Astrocyte (in vitro differentiated cells and primary cell): ENCODE data around the gene SERPINE1. TPM values are rescaled to one million over a fixed set of nuclear protein-coding genes. Genes with fewer than 3 reads are reported as not detected.

Experiments
- DNase-seq: peaks from one replicate; pipeline ENCODE4 v3.0.0-alpha.2; 2010; ENCODE audit warnings: low read depth
- FAIRE-seq: peaks from 2 replicates; lab custom pipeline; 2011; peaks lifted over from hg19 to GRCh38; lab: Jason Lieb, UNC
- H2AFZ ChIP-seq: 2 replicates; pipeline ENCODE4 v1.6.0; 2012; ENCODE audit warnings: low read depth, low read length, inconsistent platforms
- H3K27ac ChIP-seq: 2 replicates; pipeline ENCODE4 v1.5.1; 2011; ENCODE audit warnings: low read depth, low read length, inconsistent platforms
- H3K27me3 ChIP-seq: 2 replicates; pipeline ENCODE4 v1.6.0; 2011; ENCODE audit warnings: low read length, inconsistent platforms; ENCODE audit not compliant: insufficient read depth
- H3K36me3 ChIP-seq: 2 replicates; pipeline ENCODE4 v1.5.1; 2011; ENCODE audit warnings: low read length, inconsistent platforms; ENCODE audit not compliant: insufficient read depth
- H3K4me1 ChIP-seq: 2 replicates; pipeline ENCODE4 v1.5.1; 2011; ENCODE audit warnings: low read length, inconsistent platforms; ENCODE audit not compliant: insufficient read depth
- H3K4me2 ChIP-seq: 2 replicates; pipeline ENCODE4 v1.6.0; 2012; ENCODE audit warnings: low read length, inconsistent platforms
- H3K4me3 ChIP-seq: 2 replicates; pipeline ENCODE4 v1.5.1; 2011; ENCODE audit warnings: low read depth, mild to moderate bottlenecking, low read length, inconsistent platforms; ENCODE audit not compliant: insufficient read depth
- H3K79me2 ChIP-seq: 2 replicates; pipeline ENCODE4 v1.6.0; 2012; ENCODE audit warnings: mild to moderate bottlenecking, low read length, inconsistent platforms; ENCODE audit not compliant: insufficient read depth
- H3K9ac ChIP-seq: 2 replicates; pipeline ENCODE4 v1.6.0; 2012; ENCODE audit warnings: mild to moderate bottlenecking, low read length, inconsistent platforms
- H3K9me3 ChIP-seq: 2 replicates; pipeline ENCODE4 v1.5.1; 2012; ENCODE audit warnings: low read depth, mild to moderate bottlenecking, low read length, inconsistent platforms; ENCODE audit not compliant: insufficient read depth
- H4K20me1 ChIP-seq: 2 replicates; pipeline ENCODE4 v1.6.0; 2012; ENCODE audit warnings: low read length, inconsistent platforms; ENCODE audit not compliant: insufficient read depth
- H3K27ac Mint-ChIP-seq: one replicate; pipeline ENCODE4 v1.8.0; 2021; ENCODE audit warnings: mild to moderate bottlenecking, mixed read lengths; ENCODE audit not compliant: unreplicated experiment
- H3K27me3 Mint-ChIP-seq: one replicate; pipeline ENCODE4 v1.8.0; 2021; ENCODE audit warnings: low read depth, mixed read lengths; ENCODE audit not compliant: unreplicated experiment
- H3K36me3 Mint-ChIP-seq: one replicate; pipeline ENCODE4 v1.8.0; 2021; ENCODE audit warnings: low read depth, mixed read lengths; ENCODE audit not compliant: unreplicated experiment
- H3K4me1 Mint-ChIP-seq: one replicate; pipeline ENCODE4 v1.8.0; 2021; ENCODE audit warnings: low read depth, mixed read lengths; ENCODE audit not compliant: unreplicated experiment
- H3K4me3 Mint-ChIP-seq: one replicate; pipeline ENCODE4 v1.8.0; 2021; ENCODE audit warnings: mild to moderate bottlenecking, moderate library complexity, mixed read lengths; ENCODE audit not compliant: unreplicated experiment
- H3K9me3 Mint-ChIP-seq: one replicate; pipeline ENCODE4 v1.8.0; 2021; ENCODE audit warnings: mild to moderate bottlenecking, mixed read lengths; ENCODE audit not compliant: unreplicated experiment
- EZH2 ChIP-seq: IDR thresholded peaks from 2 replicates; pipeline ENCODE4 v1.6.1; 2012; ENCODE audit warnings: mild to moderate bottlenecking, low read length, inconsistent platforms; ENCODE audit not compliant: insufficient read depth
- total RNA-seq: library from RNA; stranded (reverse); gene quantifications from 2 replicates; pipeline ENCODE4 v1.2.1, GENCODE V29; 2021
- TF ChIP-seq, protein P1 (sequence below): IDR thresholded peaks from 2 replicates; pipeline ENCODE4 v1.5.1; 2011; ENCODE audit warnings: low read depth, mild to moderate bottlenecking, inconsistent platforms, low read length, moderate library complexity; ENCODE audit not compliant: insufficient read depth

SERPINE1 gene
- total RNA-seq, 1 donor from 2014 or later = 1,496 TPM

DNA sequence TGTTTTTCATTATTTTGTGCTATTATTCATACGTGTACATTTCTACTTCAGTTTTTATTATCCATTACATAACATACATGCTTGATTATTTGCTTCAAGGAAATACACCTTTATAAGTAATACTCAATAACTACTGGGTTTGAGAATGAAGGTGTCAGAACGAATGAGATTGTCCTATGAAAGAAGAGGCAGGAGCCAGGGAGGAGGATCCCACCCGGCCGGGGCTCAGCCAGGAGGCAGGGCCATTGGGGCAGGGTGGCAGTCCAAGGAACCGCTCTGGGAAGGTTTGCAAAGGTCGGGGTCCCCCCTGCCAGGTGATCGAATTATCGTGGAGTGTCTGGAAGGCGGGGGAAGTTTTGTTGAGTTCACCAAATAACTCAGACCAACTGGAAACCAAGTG lies 32.5 kb upstream of the SERPINE1 start:
- DNase-seq = no peak
- peaks cover 24% of the 10 kb centered on the region for H3K4me1 Mint-ChIP-seq
- H4K20me1 ChIP-seq = no peaks in the 10 kb centered on the region
- H3K27ac Mint-ChIP-seq = peak overlapping the region; percentile 79
- peak overlapping the region; percentile 64 for H3K4me3 Mint-ChIP-seq
- no peaks in the 10 kb centered on the region for H3K27me3 ChIP-seq
- H3K4me1 ChIP-seq = peaks cover 26% of the 10 kb centered on the region
- H3K9ac ChIP-seq = peak overlapping the region; percentile 75
- peak overlapping the region; percentile 12 for H3K4me3 ChIP-seq
- H3K9me3 ChIP-seq = no peaks in the 10 kb centered on the region
- no peak for FAIRE-seq
- peak overlapping the region; percentile 93 for H3K27ac ChIP-seq
- H3K36me3 Mint-ChIP-seq = peaks cover 17% of the 10 kb centered on the region
- no peaks in the 10 kb centered on the region for H3K9me3 Mint-ChIP-seq
- H2AFZ ChIP-seq = no peak overlapping the region
- peak overlapping the region; percentile 73 for H3K4me2 ChIP-seq
- peaks cover 23% of the 10 kb centered on the region for H3K79me2 ChIP-seq
- no peaks in the 10 kb centered on the region for H3K36me3 ChIP-seq
- no peaks in the 10 kb centered on the region for H3K27me3 Mint-ChIP-seq
- no peak for TF ChIP-seq EZH2
- TF ChIP-seq, protein P1, sequence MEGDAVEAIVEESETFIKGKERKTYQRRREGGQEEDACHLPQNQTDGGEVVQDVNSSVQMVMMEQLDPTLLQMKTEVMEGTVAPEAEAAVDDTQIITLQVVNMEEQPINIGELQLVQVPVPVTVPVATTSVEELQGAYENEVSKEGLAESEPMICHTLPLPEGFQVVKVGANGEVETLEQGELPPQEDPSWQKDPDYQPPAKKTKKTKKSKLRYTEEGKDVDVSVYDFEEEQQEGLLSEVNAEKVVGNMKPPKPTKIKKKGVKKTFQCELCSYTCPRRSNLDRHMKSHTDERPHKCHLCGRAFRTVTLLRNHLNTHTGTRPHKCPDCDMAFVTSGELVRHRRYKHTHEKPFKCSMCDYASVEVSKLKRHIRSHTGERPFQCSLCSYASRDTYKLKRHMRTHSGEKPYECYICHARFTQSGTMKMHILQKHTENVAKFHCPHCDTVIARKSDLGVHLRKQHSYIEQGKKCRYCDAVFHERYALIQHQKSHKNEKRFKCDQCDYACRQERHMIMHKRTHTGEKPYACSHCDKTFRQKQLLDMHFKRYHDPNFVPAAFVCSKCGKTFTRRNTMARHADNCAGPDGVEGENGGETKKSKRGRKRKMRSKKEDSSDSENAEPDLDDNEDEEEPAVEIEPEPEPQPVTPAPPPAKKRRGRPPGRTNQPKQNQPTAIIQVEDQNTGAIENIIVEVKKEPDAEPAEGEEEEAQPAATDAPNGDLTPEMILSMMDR = no peak

DNA sequence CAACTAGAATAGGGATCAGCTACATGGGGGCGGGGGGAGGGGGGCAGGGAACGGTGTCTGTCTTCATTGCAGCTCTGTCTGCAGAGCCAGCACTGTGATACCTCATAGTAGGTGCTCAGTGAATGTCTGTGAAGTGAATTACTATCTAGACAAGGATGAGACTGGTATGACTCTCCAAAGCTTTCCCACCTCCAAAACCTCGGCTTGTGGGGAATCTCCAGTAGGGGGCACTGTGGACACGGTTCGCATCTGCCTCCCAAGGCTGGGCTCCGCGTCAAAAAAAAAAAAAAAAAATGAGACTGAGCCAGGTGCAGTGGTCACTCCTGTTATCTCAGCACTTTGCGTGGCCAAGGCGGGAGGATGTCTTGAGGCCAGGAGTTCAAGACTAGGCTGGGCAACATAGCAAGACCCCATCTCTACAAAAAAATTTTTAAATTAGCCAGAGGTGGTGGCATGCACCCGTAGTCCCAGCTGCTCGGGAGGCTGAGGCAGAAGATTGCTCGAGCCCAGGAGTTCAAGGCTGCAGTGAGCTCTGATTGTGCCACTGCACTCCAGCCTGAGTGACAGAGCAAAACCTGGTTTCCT lies 32.0 kb upstream of the SERPINE1 start:
- Histone ChIP-seq H3K4me3 (peak overlapping the region; percentile 12), H3K4me1 (peaks cover 31% of the 10 kb centered on the region), H3K27ac (peak overlapping the region; percentile 93), H3K36me3 (no peaks in the 10 kb centered on the region), H3K4me2 (peak overlapping the region; percentile 73), H3K27me3 (no peaks in the 10 kb centered on the region), H3K79me2 (peaks cover 19% of the 10 kb centered on the region), H2AFZ (no peak overlapping the region), H3K9ac (peak overlapping the region; percentile 75), H3K9me3 (no peaks in the 10 kb centered on the region), H4K20me1 (no peaks in the 10 kb centered on the region)
- TF ChIP-seq, protein P1 = peak; percentile 78
- TF ChIP-seq EZH2 = no peak
- peak overlapping the region; percentile 79 for H3K27ac Mint-ChIP-seq
- H3K27me3 Mint-ChIP-seq = no peaks in the 10 kb centered on the region
- peaks cover 15% of the 10 kb centered on the region for H3K36me3 Mint-ChIP-seq
- FAIRE-seq (peak; percentile 13), DNase-seq (no peak)
- peaks cover 23% of the 10 kb centered on the region for H3K4me1 Mint-ChIP-seq
- no peak overlapping the region for H3K4me3 Mint-ChIP-seq
- H3K9me3 Mint-ChIP-seq = no peaks in the 10 kb centered on the region

DNA sequence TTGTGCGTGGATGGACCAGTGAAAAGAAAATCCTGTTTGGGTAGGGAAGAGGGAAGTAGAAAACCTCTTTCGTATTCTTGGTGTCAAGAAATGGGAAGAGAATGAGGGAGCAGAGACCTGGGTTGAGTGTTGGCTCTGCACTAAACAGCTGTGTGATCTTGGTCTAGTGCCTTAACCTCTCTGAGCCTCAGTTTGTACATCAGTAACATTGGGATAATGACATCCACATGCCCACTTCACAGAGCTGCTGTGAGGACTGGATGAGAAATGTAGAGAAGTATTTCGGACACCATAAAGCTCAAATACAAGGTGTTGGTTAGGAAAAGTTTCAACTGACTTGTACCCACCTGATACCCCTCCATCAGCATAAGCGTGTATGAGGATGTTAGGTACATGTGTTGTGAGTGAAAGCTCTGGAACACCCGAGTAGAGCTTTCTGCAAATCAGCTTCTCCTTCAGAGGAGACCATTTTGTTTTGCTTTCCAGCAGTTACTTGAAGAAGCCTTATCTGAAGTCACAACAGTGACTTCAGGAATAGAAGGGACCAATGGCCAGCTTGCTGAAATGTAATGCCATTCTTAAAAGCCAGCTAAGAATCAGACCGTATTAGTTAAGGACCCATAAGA lies 30.5 kb upstream of the SERPINE1 start:
- H3K9me3 ChIP-seq = no peaks in the 10 kb centered on the region
- no peak overlapping the region for H3K27ac ChIP-seq
- H3K9ac ChIP-seq = no peak overlapping the region
- DNase-seq = no peak
- H3K36me3 Mint-ChIP-seq = peaks cover 9% of the 10 kb centered on the region
- H3K4me1 Mint-ChIP-seq = peaks cover 38% of the 10 kb centered on the region
- no peak overlapping the region for H2AFZ ChIP-seq
- peaks cover 44% of the 10 kb centered on the region for H3K4me1 ChIP-seq
- H3K27ac Mint-ChIP-seq = peak overlapping the region; percentile 3
- no peaks in the 10 kb centered on the region for H3K9me3 Mint-ChIP-seq
- no peak overlapping the region for H3K4me3 ChIP-seq
- H3K27me3 Mint-ChIP-seq = no peaks in the 10 kb centered on the region
- no peaks in the 10 kb centered on the region for H3K36me3 ChIP-seq
- no peak for TF ChIP-seq EZH2
- TF ChIP-seq, protein P1 = no peak
- FAIRE-seq = no peak
- H3K27me3 ChIP-seq = no peaks in the 10 kb centered on the region
- no peak overlapping the region for H3K4me3 Mint-ChIP-seq
- peaks cover 12% of the 10 kb centered on the region for H3K79me2 ChIP-seq
- H4K20me1 ChIP-seq = no peaks in the 10 kb centered on the region
- no peak overlapping the region for H3K4me2 ChIP-seq
